HEK293 (cell line): ENCODE measurements around the gene ZNF536.
A peak's percentile ranks its signal among the peaks of the same experiment; 100 is the strongest.

Source experiments
- CTCF ChIA-PET: fragments of 350-600 bp; formaldehyde crosslinking; extraction: SDS; loops from one replicate; lab custom pipeline; 2021; ENCODE audit warnings: antibody characterized with exemption; lab: Yijun Ruan, JAX
- POLR2A ChIA-PET: fragments of 300-600 bp; formaldehyde crosslinking; extraction: SDS; loops from one replicate; lab custom pipeline; 2020; ENCODE audit warnings: antibody characterized with exemption, inconsistent platforms; lab: Yijun Ruan, JAX
- H3K27ac ChIP-seq: fragments of 200-500 bp; sonication (Bioruptor generic); 2 replicates; pipeline ENCODE4 v1.5.1; 2014; ENCODE audit warnings: low read depth, low read length, control low read depth, inconsistent platforms; ENCODE audit errors: extremely low read depth
- H3K36me3 ChIP-seq, 2 experiments: fragments of 200-500 bp in 1 of 2; sonication (Bioruptor generic) in 1 of 2; 1 replicate in 1 of 2; 2 replicates in 1 of 2; pipeline ENCODE4 v1.5.1; 2014 to 2017; ENCODE audit warnings: inconsistent platforms in 2 of 2, low read length in 2 of 2; ENCODE audit not compliant: control insufficient read depth in 2 of 2, insufficient read depth in 1 of 2
- H3K4me1 ChIP-seq: fragments of 200-500 bp; sonication (Bioruptor generic); 2 replicates; pipeline ENCODE4 v1.5.1; 2014; ENCODE audit warnings: mild to moderate bottlenecking, low read length, inconsistent platforms; ENCODE audit not compliant: control insufficient read depth, insufficient read depth
- H3K4me3 ChIP-seq: 2 replicates; pipeline ENCODE4 v1.5.1; 2011; ENCODE audit warnings: low read depth, mild to moderate bottlenecking, control low read depth, low read length, moderate library complexity
- H3K9me3 ChIP-seq: fragments of 200-500 bp; sonication (Bioruptor generic); 2 replicates; pipeline ENCODE4 v1.5.1; 2014; ENCODE audit warnings: low read depth, low read length, inconsistent platforms; ENCODE audit not compliant: control insufficient read depth, insufficient read depth
- ATF2 ChIP-seq: fragments of 450-650 bp; formaldehyde crosslinking; IDR thresholded peaks from 2 replicates; pipeline ENCODE4 v1.5.1; 2016; ENCODE audit warnings: missing biosample characterization, missing genetic modification characterization, low read depth
- BCL11A ChIP-seq: fragments of 450-650 bp; formaldehyde crosslinking; IDR thresholded peaks from 2 replicates; pipeline ENCODE4 v1.5.1; 2016; ENCODE audit warnings: low read depth, missing biosample characterization, missing genetic modification characterization
- EGR2 ChIP-seq: fragments of 450-650 bp; formaldehyde crosslinking; IDR thresholded peaks from 2 replicates; pipeline ENCODE4 v1.5.1; 2016; ENCODE audit warnings: low read depth, missing biosample characterization, missing genetic modification characterization
- FEZF1 ChIP-seq: fragments of 450-650 bp; formaldehyde crosslinking; IDR thresholded peaks from 2 replicates; pipeline ENCODE4 v1.5.1; 2016; ENCODE audit warnings: missing biosample characterization, missing genetic modification characterization
- GFI1B ChIP-seq: fragments of 450-650 bp; formaldehyde crosslinking; IDR thresholded peaks from 2 replicates; pipeline ENCODE4 v1.5.1; 2016; ENCODE audit warnings: missing biosample characterization, missing genetic modification characterization
- IKZF3 ChIP-seq: fragments of 450-650 bp; IDR thresholded peaks from 2 replicates; pipeline ENCODE4 v1.5.0; 2018; ENCODE audit warnings: missing biosample characterization, mild to moderate bottlenecking, missing genetic modification characterization, moderate library complexity
- KLF17 ChIP-seq: fragments of 450-650 bp; formaldehyde crosslinking; IDR thresholded peaks from 2 replicates; pipeline ENCODE4 v1.5.1; 2016; ENCODE audit warnings: missing biosample characterization, missing genetic modification characterization
- MEIS1 ChIP-seq: sonication (generic); formaldehyde crosslinking; IDR thresholded peaks from 2 replicates; pipeline ENCODE4 v1.8.1; 2022; ENCODE audit warnings: missing genetic modification reagents, mild to moderate bottlenecking, borderline replicate concordance
- PRDM4 ChIP-seq: fragments of 450-650 bp; formaldehyde crosslinking; IDR thresholded peaks from 2 replicates; pipeline ENCODE4 v1.5.1; 2017; ENCODE audit warnings: missing biosample characterization, missing genetic modification characterization
- SP2 ChIP-seq: fragments of 450-650 bp; formaldehyde crosslinking; IDR thresholded peaks from 2 replicates; pipeline ENCODE4 v1.5.1; 2016; ENCODE audit warnings: missing biosample characterization, missing genetic modification characterization
- TRIM28 ChIP-seq: IDR thresholded peaks from 2 replicates; pipeline ENCODE4 v1.6.1; 2011; ENCODE audit warnings: low read length, control low read depth, borderline replicate concordance
- ZBTB11 ChIP-seq: fragments of 450-650 bp; formaldehyde crosslinking; conservative IDR thresholded peaks from 2 replicates; pipeline ENCODE4 v1.5.1; 2016; ENCODE audit warnings: low read depth, missing biosample characterization, missing genetic modification characterization
- ZNF133 ChIP-seq: fragments of 450-650 bp; formaldehyde crosslinking; IDR thresholded peaks from 2 replicates; pipeline ENCODE4 v1.5.1; 2016; ENCODE audit warnings: missing biosample characterization, missing genetic modification characterization
- ZNF157 ChIP-seq: fragments of 450-650 bp; formaldehyde crosslinking; IDR thresholded peaks from 2 replicates; pipeline ENCODE4 v1.5.1; 2016; ENCODE audit warnings: missing biosample characterization, missing genetic modification characterization
- ZNF16 ChIP-seq: fragments of 450-650 bp; formaldehyde crosslinking; IDR thresholded peaks from 2 replicates; pipeline ENCODE4 v1.5.1; 2016; ENCODE audit warnings: low read depth, missing biosample characterization, missing genetic modification characterization
- ZNF202 ChIP-seq: fragments of 450-650 bp; formaldehyde crosslinking; IDR thresholded peaks from 2 replicates; pipeline ENCODE4 v1.5.1; 2016; ENCODE audit warnings: missing biosample characterization, missing genetic modification characterization, borderline replicate concordance
- ZNF23 ChIP-seq: fragments of 450-650 bp; formaldehyde crosslinking; IDR thresholded peaks from 2 replicates; pipeline ENCODE4 v1.5.1; 2016; ENCODE audit warnings: missing biosample characterization, missing genetic modification characterization, borderline replicate concordance
- ZNF521 ChIP-seq: fragments of 450-650 bp; formaldehyde crosslinking; IDR thresholded peaks from 2 replicates; pipeline ENCODE4 v1.5.1; 2017; ENCODE audit warnings: missing biosample characterization, mild to moderate bottlenecking, missing genetic modification characterization
- ZNF610 ChIP-seq: fragments of 450-650 bp; formaldehyde crosslinking; IDR thresholded peaks from 2 replicates; pipeline ENCODE4 v1.5.1; 2016; ENCODE audit warnings: missing biosample characterization, missing genetic modification characterization, borderline replicate concordance
- ZNF654 ChIP-seq: fragments of 450-650 bp; formaldehyde crosslinking; IDR thresholded peaks from 2 replicates; pipeline ENCODE4 v1.5.1; 2016; ENCODE audit warnings: low read depth, missing biosample characterization, missing genetic modification characterization
- ZNF658 ChIP-seq: fragments of 450-650 bp; formaldehyde crosslinking; IDR thresholded peaks from 2 replicates; pipeline ENCODE4; 2016; ENCODE audit warnings: missing biosample characterization, missing genetic modification characterization
- ZNF704 ChIP-seq: fragments of 450-650 bp; formaldehyde crosslinking; IDR thresholded peaks from 2 replicates; pipeline ENCODE4 v1.5.1; 2016; ENCODE audit warnings: missing biosample characterization, missing genetic modification characterization
- ZNF76 ChIP-seq: fragments of 450-650 bp; formaldehyde crosslinking; IDR thresholded peaks from 2 replicates; pipeline ENCODE4; 2016; ENCODE audit warnings: low read depth, missing biosample characterization, missing genetic modification characterization, borderline replicate concordance
- ZNF785 ChIP-seq: fragments of 450-650 bp; formaldehyde crosslinking; IDR thresholded peaks from 2 replicates; pipeline ENCODE4 v1.5.1; 2016; ENCODE audit warnings: missing biosample characterization, missing genetic modification characterization
- ZSCAN5A ChIP-seq: fragments of 450-650 bp; formaldehyde crosslinking; IDR thresholded peaks from 2 replicates; pipeline ENCODE4 v1.5.1; 2016; ENCODE audit warnings: missing biosample characterization, missing genetic modification characterization

The ZNF536 gene

GRCh38 chr19:30340771-30341561, 31.2 kb upstream of the ZNF536 start:
- CTCF ChIA-PET: interaction anchor here (0.7 to 1.2 kb wide), 4 partner anchors 11 to 1663 kb away, joined by 3 to 4 read pairs (median 3); no protein-coding TSS in a partner anchor
- Histone ChIP-seq H3K9me3 (no peaks in the 10 kb centered on the region; the same call in 1 of the 2 replicates), H3K27ac (peak overlapping the region; percentile 51), H3K36me3 (no peaks in the 10 kb centered on the region), H3K4me1 (peaks cover 29% of the 10 kb centered on the region), H3K4me3 (no peak overlapping the region)
- POLR2A ChIA-PET: no interaction called here
- peak; percentile 64; the same call in 1 of the 2 replicates for TF ChIP-seq TRIM28
- TF ChIP-seq ZSCAN5A (tag by site-specific recombination): no peak
- TF ChIP-seq ZBTB11: no peak
- TF ChIP-seq ZNF157 (tag by site-specific recombination): no peak
- no peak for TF ChIP-seq ZNF76
- no peak for TF ChIP-seq ZNF704 (tag by site-specific recombination)
- no peak for TF ChIP-seq ZNF16 (tag by site-specific recombination)
- 0 out of 2 replicates have a peak, but pooled peaks have one; percentile 21 for TF ChIP-seq PRDM4 (tag by site-specific recombination)
- TF ChIP-seq ZNF654 (tag by site-specific recombination): no peak
- TF ChIP-seq MEIS1 (CRISPR knock-in tag): no peak
- no peak for TF ChIP-seq ZNF785 (tag by site-specific recombination)
- no peak for TF ChIP-seq SP2 (tag by site-specific recombination)
- TF ChIP-seq ATF2 (tag by site-specific recombination): no peak
- peak; percentile 74 for TF ChIP-seq GFI1B (tag by site-specific recombination)
- TF ChIP-seq BCL11A (tag by site-specific recombination): no peak
- no peak for TF ChIP-seq EGR2 (tag by site-specific recombination)
- TF ChIP-seq IKZF3 (tag by site-specific recombination): no peak
- TF ChIP-seq ZNF202 (tag by site-specific recombination): no peak
- no peak for TF ChIP-seq KLF17 (tag by site-specific recombination)
- TF ChIP-seq ZNF610 (tag by site-specific recombination): no peak
- 0 out of 2 replicates have a peak, but pooled peaks have one; percentile 33 for TF ChIP-seq FEZF1 (tag by site-specific recombination)
- no peak for TF ChIP-seq ZNF23 (tag by site-specific recombination)
- no peak for TF ChIP-seq ZNF658 (tag by site-specific recombination)
- TF ChIP-seq ZNF133: no peak
- no peak for TF ChIP-seq ZNF521 (tag by site-specific recombination)
